Measurements from ENCODE around the gene MGAT5B.

DNA sequence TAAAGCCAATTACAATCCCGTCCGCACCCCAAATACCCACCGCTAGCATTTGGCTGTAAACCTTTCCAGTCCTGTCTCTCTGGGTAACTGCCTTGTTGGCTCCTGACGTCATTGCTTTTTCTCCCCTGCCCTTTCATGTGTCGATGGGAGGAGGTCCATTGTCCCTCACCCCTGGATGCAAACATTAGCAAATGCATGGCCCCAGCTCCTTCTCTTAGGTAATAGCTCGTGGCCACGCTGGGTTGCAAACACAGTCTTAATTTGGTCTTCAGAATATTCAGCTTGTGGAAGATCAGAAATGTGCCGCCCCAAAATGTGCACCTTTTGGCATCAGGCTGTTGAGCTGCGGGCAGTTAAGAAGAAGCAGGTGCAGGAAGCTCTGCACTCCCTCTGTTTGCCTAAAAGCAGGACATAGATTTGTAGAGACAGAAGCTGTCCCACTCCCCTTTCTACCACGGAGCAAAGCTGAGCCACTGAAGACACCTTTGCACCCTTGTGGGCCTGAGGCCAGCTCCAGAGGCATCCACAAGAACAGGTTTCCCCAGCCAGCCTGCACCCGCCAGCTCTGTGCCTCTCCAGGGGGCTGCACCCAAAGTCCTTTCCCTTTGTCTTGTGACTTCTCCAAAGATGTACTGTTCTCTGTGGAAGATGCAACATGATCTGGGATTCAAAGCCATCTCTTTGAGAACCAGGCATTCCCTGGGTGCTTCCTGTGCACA lies 127.3 kb downstream of the MGAT5B start:
- TF ChIP-seq CTCF (IDR thresholded peaks at IDR 0.05) = no peak
- TF ChIP-seq POLR2A (IDR thresholded peaks at IDR 0.05) = no peak

All from tibial nerve (tissue), 3 donors.